GM11168 (cell line): ENCODE data around the gene POLH.

ENCODE experiments used
- in situ Hi-C: fragments of 300-500 bp; cut with MboI; formaldehyde crosslinking; loops from one replicate; pipeline ENCODE4 v1.12.0; 2022; ENCODE audit warnings: low sequenced_read_pairs; ENCODE audit not compliant: unreplicated experiment

The POLH gene

GRCh38 chr6:43600595-43600994 lies 24.6 kb downstream of the POLH start:
- in situ Hi-C loops, result no loop called here

GRCh38 chr6:43604174-43604573 lies 28.2 kb downstream of the POLH start:
- in situ Hi-C loops, result no loop called here

- in situ Hi-C loops, result no loop called here
These were observed 30.0 kb downstream of the POLH start for GRCh38 chr6:43606019-43606418.

- in situ Hi-C loops, result no loop called here
These were observed 32.4 kb downstream of the POLH start for GRCh38 chr6:43608310-43608763.

GRCh38 chr6:43608807-43609206 lies 32.8 kb downstream of the POLH start:
- in situ Hi-C loops, result no loop called here

- in situ Hi-C loops, result no loop called here
These were observed 33.4 kb downstream of the POLH start for GRCh38 chr6:43609402-43609801.

GRCh38 chr6:43610431-43610830 lies 34.4 kb downstream of the POLH start:
- in situ Hi-C loops, result no loop called here

- in situ Hi-C loops, result no loop called here
These were observed 37.9 kb downstream of the POLH start for GRCh38 chr6:43613721-43614395.

GRCh38 chr6:43614396-43614730 lies 38.4 kb downstream of the POLH start:
- in situ Hi-C loops, result no loop called here

- in situ Hi-C loops, result no loop called here
These were observed 40.9 kb downstream of the POLH start for GRCh38 chr6:43616725-43617472.

- in situ Hi-C loops, result no loop called here
These were observed 45.3 kb downstream of the POLH start for GRCh38 chr6:43621078-43621835.

GRCh38 chr6:43621836-43622180 lies 45.8 kb downstream of the POLH start:
- in situ Hi-C loops, result no loop called here

GRCh38 chr6:43622541-43622940 lies 46.6 kb downstream of the POLH start:
- in situ Hi-C loops, result no loop called here

GRCh38 chr6:43623880-43624785 lies 48.1 kb downstream of the POLH start:
- in situ Hi-C loops, result no loop called here

- in situ Hi-C loops, result no loop called here
These were observed 48.9 kb downstream of the POLH start for GRCh38 chr6:43624786-43625288.

- in situ Hi-C loops, result no loop called here
These were observed 49.5 kb downstream of the POLH start for GRCh38 chr6:43625393-43625992.

- in situ Hi-C loops, result no loop called here
These were observed 51.2 kb downstream of the POLH start for GRCh38 chr6:43627008-43627825.

GRCh38 chr6:43628393-43629103 lies 52.6 kb downstream of the POLH start:
- in situ Hi-C loops, result no loop called here
